ENCODE measurements around the gene OGFOD1. TPM values are rescaled to one million over a fixed set of nuclear protein-coding genes. Genes with fewer than 3 reads are reported as not detected.

The OGFOD1 gene
- total RNA-seq: 10 to 100 TPM; 63.0 to 66.4 TPM

DNA sequence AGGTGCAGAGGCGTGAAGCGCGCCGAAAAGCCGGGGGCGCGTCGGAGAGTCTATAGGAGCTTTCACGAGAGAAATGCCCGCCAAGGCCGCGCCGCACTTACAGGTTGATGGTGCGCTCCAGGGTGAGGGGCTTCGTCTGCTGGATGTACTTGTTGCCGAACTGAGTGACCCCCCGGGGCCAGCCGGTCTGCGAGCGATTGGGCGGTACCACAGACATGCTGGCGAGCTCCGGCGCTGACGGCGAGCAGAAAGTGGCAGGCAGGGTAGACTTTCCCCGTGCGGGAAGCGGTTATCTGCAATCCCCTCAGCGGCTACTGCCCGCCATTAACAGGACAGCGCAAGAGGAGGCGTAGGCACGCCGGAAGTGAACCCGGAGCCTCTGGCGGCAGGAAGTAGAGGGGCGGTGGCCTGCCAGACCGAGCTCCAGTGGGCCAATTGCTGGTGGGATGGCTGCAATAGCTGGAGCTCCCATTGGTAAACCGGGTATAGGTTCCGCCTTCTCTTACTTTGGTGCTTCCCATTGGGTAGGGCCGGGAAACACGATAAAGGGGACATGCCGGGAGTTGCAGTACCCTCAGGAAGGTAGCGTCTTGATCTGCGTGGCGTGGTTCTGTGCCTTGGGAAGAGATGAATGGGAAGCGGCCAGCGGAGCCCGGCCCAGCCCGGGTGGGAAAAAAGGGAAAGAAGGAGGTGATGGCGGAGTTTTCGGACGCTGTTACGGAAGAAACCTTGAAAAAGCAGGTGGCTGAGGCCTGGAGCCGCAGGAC lies at the start of gene OGFOD1, which contains the start of gene NUDT21:
Gene OGFOD1, plus strand, starts transcription at position 569 of the 767 bp plus-strand sequence. Its CDS starts 59 bp downstream, at position 628.
Gene NUDT21, minus strand, starts transcription at position 347 of the 767 bp plus-strand sequence. Its CDS starts 130 bp downstream, at position 217.
- no peaks in the 10 kb centered on the region for H3K27me3 Mint-ChIP-seq
- peak; percentile 95 for DNase-seq
- peaks cover 44% of the 10 kb centered on the region for H3K36me3 Mint-ChIP-seq
- H3K4me3 Mint-ChIP-seq: peak within 1 kb of the TSS; percentile 95
- no peaks in the 10 kb centered on the region for H3K9me3 Mint-ChIP-seq
- intact Hi-C loops (cut with micrococcal nuclease): loop anchor here (1.0 to 5.0 kb wide), 5 partner anchors 26 to 1086 kb away; partner anchors contain the start of genes AMFR, CCDC102A and HERPUD1
- CTCF ChIA-PET: interaction anchor here (0.6 to 1.8 kb wide), 3 partner anchors 23 to 183 kb away, joined by 3 to 5 read pairs (median 4); no protein-coding TSS in a partner anchor
- POLR2A ChIA-PET: interaction anchor here (0.7 to 2.3 kb wide), 7 partner anchors 9 to 94 kb away, joined by 3 to 8 read pairs (median 3); no protein-coding TSS in a partner anchor
- H3K27ac Mint-ChIP-seq: peak within 1 kb of the TSS; percentile 89
- H3K4me1 Mint-ChIP-seq (ENCODE audit: low read depth): peaks cover 56% of the 10 kb centered on the region

DNA sequence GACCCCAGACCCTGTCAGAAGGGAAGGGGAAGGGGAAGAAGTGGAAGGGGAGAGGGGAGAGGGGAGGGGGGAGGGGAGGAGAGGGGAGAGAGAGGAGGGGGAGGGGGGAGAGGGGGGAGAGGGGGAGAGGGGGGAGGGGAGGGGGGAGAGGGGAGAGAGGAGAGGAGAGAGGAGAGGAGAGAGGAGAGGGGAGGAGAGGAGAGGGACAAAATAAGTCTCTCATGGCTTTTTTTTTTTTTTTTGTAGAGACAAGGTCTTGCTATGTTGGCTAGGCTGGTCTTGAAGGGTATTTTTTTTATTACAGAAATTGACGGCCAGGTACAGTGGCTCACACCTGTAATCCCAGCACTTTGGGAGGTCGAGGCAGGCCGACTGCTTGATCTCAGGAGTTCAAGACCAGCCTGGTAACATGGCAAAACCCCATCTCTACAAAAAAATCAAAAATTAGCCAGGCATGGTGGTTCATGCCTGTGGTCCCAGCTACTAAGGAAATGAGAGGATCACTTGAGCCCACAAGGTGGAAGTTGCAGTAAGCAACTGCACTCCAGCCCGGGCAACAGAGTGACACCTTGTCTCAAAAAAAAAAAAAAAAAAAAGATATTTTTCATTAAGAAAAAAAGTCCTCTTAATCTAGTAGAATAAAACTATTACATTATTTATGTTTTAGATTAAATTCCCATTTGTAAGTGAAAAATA lies 45.2 kb upstream of the OGFOD1 start:
- H3K27ac Mint-ChIP-seq: no peak overlapping the region
- no peaks in the 10 kb centered on the region for H3K9me3 Mint-ChIP-seq
- no peaks in the 10 kb centered on the region for H3K27me3 Mint-ChIP-seq
- intact Hi-C loops (cut with micrococcal nuclease): no loop called here
- ChIA-PET CTCF (no interaction called here), POLR2A (no interaction called here)
- DNase-seq: no peak
- no peak overlapping the region for H3K4me3 Mint-ChIP-seq
- peaks cover 43% of the 10 kb centered on the region for H3K36me3 Mint-ChIP-seq
- no peaks in the 10 kb centered on the region for H3K4me1 Mint-ChIP-seq (ENCODE audit: low read depth)

DNA sequence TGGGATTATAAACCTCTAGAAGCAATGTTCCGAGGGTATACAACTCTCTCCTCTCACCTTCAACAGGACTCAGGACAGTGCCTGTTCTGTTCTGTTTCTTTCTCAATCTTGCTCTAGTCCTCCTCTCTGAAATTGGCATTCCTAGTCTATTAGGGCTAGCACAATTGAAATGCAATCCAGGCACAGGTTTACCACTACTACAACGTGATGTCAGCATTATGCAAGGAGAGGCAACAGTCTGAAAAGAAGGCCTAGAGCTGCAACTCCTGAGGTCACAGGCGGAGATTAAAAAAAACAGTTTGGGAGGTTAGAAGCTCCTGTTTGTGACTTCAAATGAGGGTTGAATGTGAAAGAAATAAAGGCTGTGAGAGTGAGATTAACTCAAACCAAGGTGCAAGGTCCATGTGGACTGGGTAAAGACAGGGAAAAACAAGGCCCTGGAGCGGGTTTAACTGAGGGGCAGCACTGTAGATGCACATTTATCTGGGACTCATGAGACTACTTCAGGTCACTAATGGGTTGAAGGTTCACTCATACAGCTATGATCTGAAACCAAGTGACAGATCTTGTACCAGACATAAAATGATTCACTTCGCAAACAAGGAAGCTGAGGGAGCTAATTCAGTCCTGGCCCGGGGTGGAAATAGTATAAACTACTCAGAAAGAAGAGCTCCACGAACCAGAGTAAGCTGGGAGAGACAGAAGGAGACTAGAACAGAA lies 42.8 kb upstream of the OGFOD1 start:
- Mint-ChIP-seq H3K27me3 (no peaks in the 10 kb centered on the region), H3K36me3 (peaks cover 34% of the 10 kb centered on the region), H3K9me3 (no peaks in the 10 kb centered on the region), H3K27ac (no peak overlapping the region), H3K4me3 (no peak overlapping the region), H3K4me1 (ENCODE audit: low read depth) (no peaks in the 10 kb centered on the region)
- intact Hi-C loops (cut with micrococcal nuclease): no loop called here
- no peak for DNase-seq
- ChIA-PET POLR2A (no interaction called here), CTCF (interaction anchor here (0.6 to 1.5 kb wide), 2 partner anchors 90 to 294 kb away, joined by 4 read pairs; no protein-coding TSS in a partner anchor)

DNA sequence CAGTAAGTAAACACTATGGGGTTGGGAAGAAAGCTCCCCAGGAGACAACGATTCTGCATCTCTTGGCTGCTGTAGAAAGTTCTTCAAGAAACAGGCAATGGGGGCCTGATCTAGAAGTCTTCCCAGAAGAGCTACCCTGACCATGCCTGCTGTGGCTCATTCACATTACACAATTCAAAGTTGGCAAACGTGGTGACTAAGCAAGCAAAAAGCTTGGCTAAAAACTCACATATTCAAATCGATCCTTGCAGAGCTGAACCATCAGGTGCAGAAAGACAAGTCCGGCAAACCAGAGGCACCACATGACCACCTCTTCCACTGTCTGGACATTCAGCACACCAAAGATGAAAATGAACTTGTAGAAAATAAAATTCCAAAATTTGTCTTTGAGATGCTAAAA lies 42.2 kb upstream of the OGFOD1 start:
- intact Hi-C loops (cut with micrococcal nuclease): no loop called here
- ChIA-PET POLR2A (no interaction called here), CTCF (interaction anchor here (1.5 kb wide), 1 partner anchor 90 kb away, joined by 4 read pairs; no protein-coding TSS in a partner anchor)
- Mint-ChIP-seq H3K27me3 (no peaks in the 10 kb centered on the region), H3K27ac (no peak overlapping the region), H3K9me3 (no peaks in the 10 kb centered on the region), H3K36me3 (peaks cover 34% of the 10 kb centered on the region), H3K4me3 (no peak overlapping the region), H3K4me1 (ENCODE audit: low read depth) (no peaks in the 10 kb centered on the region)
- no peak for DNase-seq

DNA sequence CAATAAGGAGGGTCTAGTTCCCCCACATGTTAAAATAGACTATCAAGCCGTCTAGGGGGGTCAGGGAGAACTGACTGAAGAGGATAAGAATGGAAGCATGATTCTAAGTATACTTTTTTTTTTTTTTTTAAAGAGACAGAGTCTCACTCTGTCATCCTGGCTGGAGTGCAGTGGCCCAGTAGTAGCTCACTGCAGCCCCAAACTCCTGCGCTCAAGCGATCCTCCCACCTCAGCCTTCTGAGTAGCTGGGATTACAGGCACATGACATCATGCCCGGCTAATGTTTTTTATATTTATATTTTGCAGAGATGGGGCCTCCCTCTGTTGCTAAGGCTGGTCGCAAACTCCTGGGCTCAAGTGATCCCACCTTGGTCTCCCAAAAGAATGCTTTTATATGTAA lies 40.2 kb upstream of the OGFOD1 start:
- no peaks in the 10 kb centered on the region for H3K9me3 Mint-ChIP-seq
- DNase-seq: no peak
- intact Hi-C loops (cut with micrococcal nuclease): no loop called here
- ChIA-PET CTCF (no interaction called here), POLR2A (no interaction called here)
- H3K27ac Mint-ChIP-seq: no peak overlapping the region
- no peaks in the 10 kb centered on the region for H3K27me3 Mint-ChIP-seq
- H3K4me1 Mint-ChIP-seq (ENCODE audit: low read depth): peaks cover 10% of the 10 kb centered on the region
- no peak overlapping the region for H3K4me3 Mint-ChIP-seq
- H3K36me3 Mint-ChIP-seq: peaks cover 25% of the 10 kb centered on the region

DNA sequence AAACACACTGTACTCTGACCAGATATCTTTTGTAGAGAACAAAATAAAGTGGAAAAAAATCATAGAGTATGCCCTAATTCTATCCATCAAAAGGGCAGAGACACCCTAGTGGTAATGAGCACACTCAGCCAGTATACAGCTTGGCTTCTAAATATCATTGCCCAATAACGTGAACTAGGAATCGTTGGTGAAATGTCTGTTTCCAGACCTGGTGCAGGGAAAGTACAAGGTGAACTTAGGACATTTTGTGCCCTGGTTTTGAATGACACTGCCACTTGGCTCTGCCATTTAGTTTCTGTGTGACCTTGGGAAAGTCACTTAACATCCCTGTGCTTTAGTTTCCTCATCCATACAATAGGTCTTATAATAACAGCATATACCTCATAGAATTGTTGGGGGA lies 39.7 kb upstream of the OGFOD1 start:
- intact Hi-C loops (cut with micrococcal nuclease): no loop called here

GRCh38 chr16:56413381-56413780 lies 38.0 kb upstream of the OGFOD1 start:
- H3K4me3 Mint-ChIP-seq: no peak overlapping the region
- H3K4me1 Mint-ChIP-seq (ENCODE audit: low read depth): peaks cover 10% of the 10 kb centered on the region
- ChIA-PET CTCF (no interaction called here), POLR2A (interaction anchor here (0.6 kb wide), 1 partner anchor 50 kb away, joined by 3 read pairs; no protein-coding TSS in a partner anchor)
- intact Hi-C loops (cut with micrococcal nuclease): no loop called here
- no peaks in the 10 kb centered on the region for H3K9me3 Mint-ChIP-seq
- no peak for DNase-seq
- H3K36me3 Mint-ChIP-seq: peaks cover 19% of the 10 kb centered on the region
- H3K27me3 Mint-ChIP-seq: no peaks in the 10 kb centered on the region
- H3K27ac Mint-ChIP-seq: no peak overlapping the region

More for the DNA sequence above, 39.7 kb upstream of the OGFOD1 start:
- Mint-ChIP-seq H3K27ac (no peak overlapping the region), H3K4me1 (ENCODE audit: low read depth) (peaks cover 10% of the 10 kb centered on the region), H3K36me3 (peaks cover 25% of the 10 kb centered on the region), H3K27me3 (no peaks in the 10 kb centered on the region), H3K9me3 (no peaks in the 10 kb centered on the region), H3K4me3 (no peak overlapping the region)
- DNase-seq: no peak
- ChIA-PET CTCF (no interaction called here), POLR2A (no interaction called here)

DNA sequence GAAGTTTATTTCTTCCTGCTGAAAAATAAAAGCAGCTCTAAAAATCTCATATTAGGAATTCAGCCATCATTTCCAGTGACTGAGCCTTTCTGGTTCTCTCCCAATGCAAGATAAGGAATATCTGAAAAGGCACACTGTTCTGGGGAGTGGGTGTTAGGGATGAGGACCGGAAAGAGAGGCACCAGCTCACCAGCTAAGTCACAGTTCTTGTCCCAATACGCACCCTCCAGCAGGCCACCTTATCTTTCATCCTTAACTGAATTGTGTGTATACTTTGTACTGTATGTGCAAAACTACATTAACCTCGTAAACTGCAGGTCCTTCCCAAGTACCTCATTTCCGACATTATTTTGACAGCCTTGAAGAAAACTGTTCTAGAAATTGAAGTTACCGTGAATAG lies 37.0 kb upstream of the OGFOD1 start:
- Mint-ChIP-seq H3K4me1 (ENCODE audit: low read depth) (peaks cover 10% of the 10 kb centered on the region), H3K27ac (no peak overlapping the region), H3K36me3 (peaks cover 13% of the 10 kb centered on the region), H3K4me3 (no peak overlapping the region), H3K27me3 (no peaks in the 10 kb centered on the region), H3K9me3 (no peaks in the 10 kb centered on the region)
- CTCF ChIA-PET: no interaction called here
- intact Hi-C loops (cut with micrococcal nuclease): no loop called here
- POLR2A ChIA-PET: no interaction called here
- no peak for DNase-seq

GRCh38 chr16:56415875-56416274 lies 35.5 kb upstream of the OGFOD1 start:
- Mint-ChIP-seq H3K4me3 (no peak overlapping the region), H3K27me3 (no peaks in the 10 kb centered on the region), H3K36me3 (peaks cover 9% of the 10 kb centered on the region), H3K9me3 (no peaks in the 10 kb centered on the region), H3K27ac (no peak overlapping the region), H3K4me1 (ENCODE audit: low read depth) (peaks cover 19% of the 10 kb centered on the region)
- no peak for DNase-seq
- intact Hi-C loops (cut with micrococcal nuclease): no loop called here
- ChIA-PET CTCF (no interaction called here), POLR2A (no interaction called here)

GRCh38 chr16:56417138-56417537 lies 34.2 kb upstream of the OGFOD1 start:
- Mint-ChIP-seq H3K27me3 (no peaks in the 10 kb centered on the region), H3K27ac (no peak overlapping the region), H3K36me3 (peaks cover 7% of the 10 kb centered on the region), H3K4me3 (no peak overlapping the region), H3K9me3 (no peaks in the 10 kb centered on the region), H3K4me1 (ENCODE audit: low read depth) (peaks cover 26% of the 10 kb centered on the region)
- POLR2A ChIA-PET: interaction anchor here (0.7 kb wide), 1 partner anchor 35 kb away, joined by 6 read pairs; no protein-coding TSS in a partner anchor
- CTCF ChIA-PET: no interaction called here
- no peak for DNase-seq
- intact Hi-C loops (cut with micrococcal nuclease): no loop called here

DNA sequence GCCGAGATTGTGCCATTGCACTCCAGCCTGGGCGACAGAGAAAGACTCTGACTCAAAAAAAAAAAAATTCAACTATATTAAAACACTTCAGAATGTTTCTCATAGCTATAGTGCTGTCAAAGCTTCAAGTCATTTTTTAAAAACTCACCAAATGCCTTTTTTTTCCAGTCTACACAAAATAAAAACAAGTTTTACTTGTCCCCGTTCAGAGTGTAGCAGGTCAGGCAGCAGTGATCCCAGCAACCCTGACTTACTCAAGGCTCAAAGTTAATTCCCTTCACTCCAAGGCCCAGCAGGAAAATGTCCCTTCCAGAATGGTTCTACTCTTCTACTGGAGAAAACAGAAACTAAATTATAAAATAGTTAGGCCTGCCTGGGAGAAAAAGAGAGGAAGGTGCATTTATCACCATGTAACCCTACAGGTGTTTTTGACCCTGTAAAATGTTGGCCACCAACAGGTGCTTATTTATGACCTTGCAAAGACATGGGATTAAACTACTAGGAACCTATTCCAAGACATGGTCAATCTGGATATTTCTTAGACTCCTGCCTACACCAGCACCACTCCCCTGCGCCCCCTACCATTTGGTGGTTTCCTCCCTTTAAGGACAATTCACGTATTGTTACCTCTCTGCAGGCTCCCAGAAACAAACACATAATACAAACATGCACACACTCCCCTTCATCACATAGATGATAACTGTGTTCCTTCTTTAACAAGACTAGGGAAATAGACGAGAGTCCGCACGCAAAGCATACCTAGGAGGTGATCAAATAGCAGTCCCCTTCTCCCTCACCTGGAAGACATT lies 31.4 kb upstream of the OGFOD1 start:
- CTCF ChIA-PET: no interaction called here
- intact Hi-C loops (cut with micrococcal nuclease): no loop called here
- no peak overlapping the region for H3K4me3 Mint-ChIP-seq

More for the DNA sequence above, 31.4 kb upstream of the OGFOD1 start:
- DNase-seq: no peak
- no peaks in the 10 kb centered on the region for H3K36me3 Mint-ChIP-seq
- H3K27ac Mint-ChIP-seq: no peak overlapping the region
- H3K27me3 Mint-ChIP-seq: no peaks in the 10 kb centered on the region
- H3K9me3 Mint-ChIP-seq: no peaks in the 10 kb centered on the region
- POLR2A ChIA-PET: interaction anchor here (0.6 kb wide), 1 partner anchor 93 kb away, joined by 3 read pairs; no protein-coding TSS in a partner anchor
- peaks cover 44% of the 10 kb centered on the region for H3K4me1 Mint-ChIP-seq (ENCODE audit: low read depth)

All from activated CD4-positive, alpha-beta memory T cell treated with anti-CD3 and anti-CD28 coated beads for 36 hours (primary cell).